ENCODE data around the gene SYVN1. TPM values are rescaled to one million over a fixed set of nuclear protein-coding genes. Genes with fewer than 3 reads are reported as not detected.

Gene SYVN1
- polyA plus RNA-seq, 1 of the 3 experiments (the other 2 are of a cell fraction): 31.9 TPM

GRCh38 chr11:65133724-65134123, 595 bp downstream of the SYVN1 start:
- peaks cover 0 to 28% of the 10 kb centered on the region in 2 experiments; a peak in 2 of 4 replicates for H3K4me1 ChIP-seq (ENCODE audit: control insufficient read depth in 1 of 2, insufficient read depth in 2 of 2, low read depth in 1 of 2, low read length in 1 of 2)
- peak overlapping the region in 1 of 2 experiments; percentile 95; a peak in 3 of 4 replicates for H3K27ac ChIP-seq (ENCODE audit: low read depth in 2 of 2, low read length in 1 of 2)
- H3K9ac ChIP-seq: peak overlapping the region; percentile 95
- H2AFZ ChIP-seq (ENCODE audit: low read depth): 0 out of 2 replicates have a peak overlapping the region, but pooled peaks have one; percentile 51
- H3K4me2 ChIP-seq: peak overlapping the region; percentile 92
- no peaks in the 10 kb centered on the region; the same call in 1 of the 2 replicates for H4K20me1 ChIP-seq (ENCODE audit: insufficient read depth)
- H3K79me2 ChIP-seq (ENCODE audit: insufficient read depth): peaks cover 28% of the 10 kb centered on the region; the same call in 1 of the 2 replicates
- peak overlapping the region; percentile 88 to 96 for H3K4me3 ChIP-seq (ENCODE audit: low read depth in 2 of 2, low read length in 1 of 2)
- POLR2A ChIA-PET: interaction anchor here (0.5 to 2.9 kb wide), 4 partner anchors 11 to 59 kb away, joined by 3 to 25 read pairs (median 22); partner anchors contain the start of genes CAPN1, FAU, MRPL49 and ZNHIT2
- no peaks in the 10 kb centered on the region for H3F3A ChIP-seq (replicated peaks; ENCODE audit: insufficient read depth)
- under 1% methylated on average over 12 of the region's 20 CpGs for WGBS (ENCODE audit: low lambda C conversion rate)
- peaks cover 19 to 37% of the 10 kb centered on the region in 2 experiments for H3K36me3 ChIP-seq (replicated peaks in 1 of 2; ENCODE audit: control insufficient read depth in 1 of 2, insufficient read depth in 2 of 2, low read length in 1 of 2)
- CTCF ChIA-PET: interaction anchor here (0.6 to 2.7 kb wide), 6 partner anchors 12 to 204 kb away, joined by 3 to 23 read pairs (median 6); partner anchors contain the start of genes CAPN1, FAU, MRPL49 and POLA2
- TF ChIP-seq RAD21 (IDR thresholded peaks at IDR 0.05; ENCODE audit: low read length) (no peak), NRF1 (IDR thresholded peaks at IDR 0.05; ENCODE audit: low read depth, low read length) (no peak), RFX5 (IDR thresholded peaks at IDR 0.05; ENCODE audit: low read length) (no peak), NFIC (IDR thresholded peaks at IDR 0.05; ENCODE audit: borderline replicate concordance) (no peak), YY1 (IDR thresholded peaks at IDR 0.05; ENCODE audit: low read depth) (no peak), RXRA (IDR thresholded peaks at IDR 0.05; ENCODE audit: borderline replicate concordance, low read depth) (no peak), RCOR1 (IDR thresholded peaks at IDR 0.05; ENCODE audit: low read length) (no peak), POLR2AphosphoS5 (IDR thresholded peaks at IDR 0.05; ENCODE audit: low read depth, low read length) (no peak), GATA2 (CRISPR knock-in tag; IDR thresholded peaks at IDR 0.05) (no peak), EP300 (IDR thresholded peaks at IDR 0.05; ENCODE audit: borderline replicate concordance in 1 of 2, low read depth in 1 of 2, low read length in 1 of 2) (no peak)
- TF ChIP-seq, protein P1, sequence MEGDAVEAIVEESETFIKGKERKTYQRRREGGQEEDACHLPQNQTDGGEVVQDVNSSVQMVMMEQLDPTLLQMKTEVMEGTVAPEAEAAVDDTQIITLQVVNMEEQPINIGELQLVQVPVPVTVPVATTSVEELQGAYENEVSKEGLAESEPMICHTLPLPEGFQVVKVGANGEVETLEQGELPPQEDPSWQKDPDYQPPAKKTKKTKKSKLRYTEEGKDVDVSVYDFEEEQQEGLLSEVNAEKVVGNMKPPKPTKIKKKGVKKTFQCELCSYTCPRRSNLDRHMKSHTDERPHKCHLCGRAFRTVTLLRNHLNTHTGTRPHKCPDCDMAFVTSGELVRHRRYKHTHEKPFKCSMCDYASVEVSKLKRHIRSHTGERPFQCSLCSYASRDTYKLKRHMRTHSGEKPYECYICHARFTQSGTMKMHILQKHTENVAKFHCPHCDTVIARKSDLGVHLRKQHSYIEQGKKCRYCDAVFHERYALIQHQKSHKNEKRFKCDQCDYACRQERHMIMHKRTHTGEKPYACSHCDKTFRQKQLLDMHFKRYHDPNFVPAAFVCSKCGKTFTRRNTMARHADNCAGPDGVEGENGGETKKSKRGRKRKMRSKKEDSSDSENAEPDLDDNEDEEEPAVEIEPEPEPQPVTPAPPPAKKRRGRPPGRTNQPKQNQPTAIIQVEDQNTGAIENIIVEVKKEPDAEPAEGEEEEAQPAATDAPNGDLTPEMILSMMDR (IDR thresholded peaks at IDR 0.05): no peak
- H3K9me3 ChIP-seq: no peaks in the 10 kb centered on the region
- H3K27me3 ChIP-seq (ENCODE audit: insufficient read depth): no peaks in the 10 kb centered on the region
- no peak for DNase-seq
- no peaks in the 10 kb centered on the region for H3K9me2 ChIP-seq

DNA sequence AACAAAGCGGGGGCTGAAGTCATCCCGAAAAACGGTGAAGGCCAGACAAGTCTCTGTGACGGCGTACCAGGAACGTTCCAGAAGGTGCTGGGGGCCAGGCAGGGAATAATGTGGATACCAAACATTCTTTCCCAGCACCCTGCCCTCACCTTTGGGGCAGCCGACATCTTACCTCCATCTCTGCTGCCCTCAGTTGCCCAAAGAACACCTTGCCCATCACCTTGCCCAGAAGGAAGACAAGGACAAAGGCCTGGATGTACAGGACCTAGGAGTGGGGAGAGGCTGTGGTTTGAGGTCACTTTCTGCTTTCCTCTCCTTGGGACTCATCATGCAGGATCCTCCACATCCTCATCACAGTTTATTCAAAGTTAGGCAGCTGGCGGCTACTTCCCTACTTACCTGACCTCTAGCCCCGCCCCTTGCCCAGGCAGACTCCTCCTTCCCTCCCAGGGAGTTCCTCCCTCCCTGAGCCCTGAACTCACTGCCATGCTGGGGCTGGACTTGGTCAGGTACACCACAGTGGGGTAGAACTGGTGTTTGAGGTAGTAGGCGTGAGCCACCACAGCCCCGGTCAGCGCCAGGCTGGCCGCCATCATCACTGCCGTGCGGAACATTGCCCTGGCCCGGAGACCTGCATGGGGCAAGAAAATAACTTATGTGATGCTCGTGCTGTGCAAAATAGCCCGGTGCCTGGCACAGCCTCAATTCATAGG, 1.2 kb downstream of the SYVN1 start:
- 45% methylated on average over 14 of the region's 18 CpGs for WGBS (ENCODE audit: low lambda C conversion rate)
- CTCF ChIA-PET: interaction anchor here (0.6 to 2.7 kb wide), 7 partner anchors 11 to 205 kb away, joined by 3 to 23 read pairs (median 6); partner anchors contain the start of genes CAPN1, FAU, MRPL49 and POLA2

More for the DNA sequence above, 1.2 kb downstream of the SYVN1 start:
- Histone ChIP-seq H3K27me3 (ENCODE audit: insufficient read depth) (no peaks in the 10 kb centered on the region), H3K4me1 (ENCODE audit: control insufficient read depth in 1 of 2, insufficient read depth in 2 of 2, low read depth in 1 of 2, low read length in 1 of 2) (peaks cover 0 to 28% of the 10 kb centered on the region in 2 experiments; a peak in 2 of 4 replicates), H3K9me3 (no peaks in the 10 kb centered on the region), H3K9me2 (no peaks in the 10 kb centered on the region), H3F3A (replicated peaks; ENCODE audit: insufficient read depth) (no peaks in the 10 kb centered on the region), H3K36me3 (replicated peaks in 1 of 2; ENCODE audit: control insufficient read depth in 1 of 2, insufficient read depth in 2 of 2, low read length in 1 of 2) (peaks cover 19 to 42% of the 10 kb centered on the region in 2 experiments), H3K79me2 (ENCODE audit: insufficient read depth) (peaks cover 28% of the 10 kb centered on the region; the same call in 1 of the 2 replicates), H3K9ac (peak overlapping the region; percentile 95; the same call in 1 of the 2 replicates), H4K20me1 (ENCODE audit: insufficient read depth) (no peaks in the 10 kb centered on the region; the same call in 1 of the 2 replicates), H3K27ac (ENCODE audit: low read depth in 2 of 2, low read length in 1 of 2) (no peak overlapping the region; a peak in 1 of 4 replicates), H2AFZ (ENCODE audit: low read depth) (no peak overlapping the region), H3K4me3 (ENCODE audit: low read depth in 2 of 2, low read length in 1 of 2) (peak overlapping the region; percentile 88 to 96), H3K4me2 (peak overlapping the region; percentile 92)
- DNase-seq: peak; percentile 62
- TF ChIP-seq, protein P2, sequence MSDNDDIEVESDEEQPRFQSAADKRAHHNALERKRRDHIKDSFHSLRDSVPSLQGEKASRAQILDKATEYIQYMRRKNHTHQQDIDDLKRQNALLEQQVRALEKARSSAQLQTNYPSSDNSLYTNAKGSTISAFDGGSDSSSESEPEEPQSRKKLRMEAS (IDR thresholded peaks at IDR 0.05; ENCODE audit: low read depth): no peak
- TF ChIP-seq NRF1 (IDR thresholded peaks at IDR 0.05; ENCODE audit: low read depth, low read length): no peak
- no peak for TF ChIP-seq TAF1 (IDR thresholded peaks at IDR 0.05; ENCODE audit: borderline replicate concordance, low read depth, low read length)
- no peak for TF ChIP-seq MEF2A (IDR thresholded peaks at IDR 0.05; ENCODE audit: borderline replicate concordance, low read depth)
- TF ChIP-seq TEAD4 (IDR thresholded peaks at IDR 0.05; ENCODE audit: borderline replicate concordance, insufficient read depth): no peak
- no peak for TF ChIP-seq EZH2phosphoT487 (IDR thresholded peaks at IDR 0.05; ENCODE audit: borderline replicate concordance, low read depth)
- TF ChIP-seq GATA2 (CRISPR knock-in tag; IDR thresholded peaks at IDR 0.05): no peak
- TF ChIP-seq, protein P3, sequence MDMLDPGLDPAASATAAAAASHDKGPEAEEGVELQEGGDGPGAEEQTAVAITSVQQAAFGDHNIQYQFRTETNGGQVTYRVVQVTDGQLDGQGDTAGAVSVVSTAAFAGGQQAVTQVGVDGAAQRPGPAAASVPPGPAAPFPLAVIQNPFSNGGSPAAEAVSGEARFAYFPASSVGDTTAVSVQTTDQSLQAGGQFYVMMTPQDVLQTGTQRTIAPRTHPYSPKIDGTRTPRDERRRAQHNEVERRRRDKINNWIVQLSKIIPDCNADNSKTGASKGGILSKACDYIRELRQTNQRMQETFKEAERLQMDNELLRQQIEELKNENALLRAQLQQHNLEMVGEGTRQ (IDR thresholded peaks at IDR 0.05; ENCODE audit: borderline replicate concordance, low read depth, low read length): no peak
- no peak for TF ChIP-seq RAD21 (IDR thresholded peaks at IDR 0.05; ENCODE audit: low read length)
- no peak for TF ChIP-seq JUND (IDR thresholded peaks at IDR 0.05)
- POLR2A ChIA-PET: interaction anchor here (0.5 to 2.9 kb wide), 2 partner anchors 11 to 59 kb away, joined by 3 to 20 read pairs; partner anchors contain the start of genes FAU and MRPL49
